H1 (cell line): ENCODE measurements around the gene ALDH1L2. TPM values are rescaled to one million over a fixed set of nuclear protein-coding genes. Genes with fewer than 3 reads are reported as not detected.
A peak's percentile ranks its signal among the peaks of the same experiment; 100 is the strongest.

Source experiments
- CTCF ChIA-PET: fragments of 300-600 bp; sonication (Branson Sonifier 250); formaldehyde crosslinking; loops from one replicate; lab custom pipeline; 2021; ENCODE audit not compliant: partially characterized antibody; lab: Charles Lee
- POLR2A ChIA-PET: fragments of 300-600 bp; sonication (Branson Sonifier 250); formaldehyde crosslinking; loops from one replicate; lab custom pipeline; 2021; ENCODE audit warnings: inconsistent platforms; ENCODE audit not compliant: partially characterized antibody; lab: Charles Lee
- DNase-seq, 2 experiments: peaks; one replicate each; pipeline versions ENCODE4 v3.0.0 to v3.0.0-alpha.2; 2010 to 2022; ENCODE audit warnings: low spot score in 2 of 2, low read depth in 1 of 2, mixed read lengths in 1 of 2
- FAIRE-seq: peaks from 2 replicates; lab custom pipeline; 2011; peaks lifted over from hg19 to GRCh38; lab: Jason Lieb, UNC
- H2AFZ ChIP-seq: 2 replicates; pipeline ENCODE4 v1.8.1; 2012; ENCODE audit warnings: low read length, inconsistent platforms
- H2AK5ac ChIP-seq: 2 replicates; pipeline ENCODE4 v1.6.1; 2013; ENCODE audit warnings: low read depth, low read length
- H2BK120ac ChIP-seq: replicated peaks from 2 replicates; pipeline ENCODE3; 2013; ENCODE audit warnings: low read depth, low read length, inconsistent platforms
- H2BK12ac ChIP-seq: 2 replicates; pipeline ENCODE4 v1.6.1; 2013; ENCODE audit warnings: low read depth, low read length
- H2BK15ac ChIP-seq: 2 replicates; pipeline ENCODE4 v1.6.1; 2013; ENCODE audit warnings: low read length
- H2BK20ac ChIP-seq: 2 replicates; pipeline ENCODE4 v1.6.1; 2013; ENCODE audit warnings: low read length
- H2BK5ac ChIP-seq: 2 replicates; pipeline ENCODE4 v1.6.1; 2013; ENCODE audit warnings: low read depth, low read length
- H3K14ac ChIP-seq: 2 replicates; pipeline ENCODE4 v1.6.1; 2013; ENCODE audit warnings: inconsistent platforms; ENCODE audit not compliant: insufficient read length
- H3K18ac ChIP-seq: 2 replicates; pipeline ENCODE4 v1.6.1; 2013; ENCODE audit warnings: low read length; ENCODE audit errors: extremely low read depth
- H3K23ac ChIP-seq: 2 replicates; pipeline ENCODE4 v1.6.1; 2013; ENCODE audit warnings: inconsistent platforms; ENCODE audit not compliant: insufficient read length
- H3K23me2 ChIP-seq: 2 replicates; pipeline ENCODE4 v1.6.1; 2013; ENCODE audit warnings: low read depth, low read length
- H3K27ac ChIP-seq: 2 replicates; pipeline ENCODE4 v1.6.1; 2011; ENCODE audit warnings: low read depth, low read length, inconsistent platforms
- H3K27me3 ChIP-seq, 4 experiments: replicated peaks in 1 of 4; 1 replicate in 1 of 4; 2 replicates in 3 of 4; pipeline versions ENCODE4 v1.6.1 to v1.8.1; 2011 to 2013; ENCODE audit warnings: low read length in 3 of 4, mild to moderate bottlenecking in 3 of 4, inconsistent platforms in 2 of 4, mixed read lengths in 2 of 4, moderate library complexity in 1 of 4; ENCODE audit not compliant: control insufficient read depth in 3 of 4, insufficient read depth in 3 of 4; ENCODE audit errors: extremely low read depth in 1 of 4
- H3K36me3 ChIP-seq, 4 experiments: 2 replicates each; pipeline versions ENCODE4 v1.6.1 to v1.8.1; 2011 to 2013; ENCODE audit warnings: mild to moderate bottlenecking in 4 of 4, low read length in 3 of 4, moderate library complexity in 2 of 4, control low read depth in 1 of 4, inconsistent platforms in 1 of 4; ENCODE audit not compliant: insufficient read depth in 4 of 4, control insufficient read depth in 2 of 4
- H3K4ac ChIP-seq: replicated peaks from 2 replicates; pipeline ENCODE3; 2013; ENCODE audit warnings: low read length, low read depth, mixed read lengths, inconsistent platforms; ENCODE audit not compliant: insufficient read length
- H3K4me1 ChIP-seq, 4 experiments: replicated peaks in 1 of 4; 1 replicate in 1 of 4; 2 replicates in 3 of 4; pipeline versions ENCODE4 v1.6.1 to v1.8.1; 2011 to 2013; ENCODE audit warnings: low read length in 3 of 4, inconsistent platforms in 2 of 4, mixed read lengths in 1 of 4; ENCODE audit not compliant: insufficient read depth in 4 of 4, control insufficient read depth in 3 of 4
- H3K4me2 ChIP-seq, 2 experiments: 2 replicates each; pipeline versions ENCODE4 v1.6.1 to v1.8.1; 2011 to 2013; ENCODE audit warnings: low read depth in 2 of 2, low read length in 2 of 2, control low read depth in 1 of 2, inconsistent platforms in 1 of 2, mild to moderate bottlenecking in 1 of 2; ENCODE audit not compliant: insufficient read depth in 1 of 2
- H3K4me3 ChIP-seq, 4 experiments: fragments of 200-600, 300-600 bp in 1 of 4; sonication (generic), shearing (Covaris generic), sonication (Bioruptor Twin) in 1 of 4; 2 replicates each; pipeline versions ENCODE4 v1.5.1 to v1.8.1; 2011 to 2016; ENCODE audit warnings: low read length in 4 of 4, low read depth in 3 of 4, control low read depth in 2 of 4, inconsistent platforms in 2 of 4, mild to moderate bottlenecking in 2 of 4, mixed read lengths in 1 of 4, moderate library complexity in 1 of 4; ENCODE audit not compliant: insufficient read depth in 2 of 4; ENCODE audit errors: extremely low read depth in 1 of 4
- H3K56ac ChIP-seq: replicated peaks from 2 replicates; pipeline ENCODE3; 2013; ENCODE audit warnings: low read depth, mild to moderate bottlenecking, mixed read lengths, low read length, inconsistent platforms; ENCODE audit not compliant: insufficient read length
- H3K79me1 ChIP-seq: 2 replicates; pipeline ENCODE4 v1.6.1; 2013; ENCODE audit warnings: low read depth, low read length, control low read depth
- H3K79me2 ChIP-seq, 2 experiments: 2 replicates each; pipeline versions ENCODE4 v1.6.1 to v1.8.1; 2012 to 2013; ENCODE audit warnings: low read length in 2 of 2, mild to moderate bottlenecking in 2 of 2, inconsistent platforms in 1 of 2; ENCODE audit not compliant: insufficient read depth in 2 of 2, control insufficient read depth in 1 of 2
- H3K9ac ChIP-seq, 4 experiments: replicated peaks in 1 of 4; 1 replicate in 1 of 4; 2 replicates in 3 of 4; pipeline versions ENCODE4 v1.6.1 to v1.8.1; 2011 to 2013; ENCODE audit warnings: low read depth in 3 of 4, low read length in 3 of 4, control low read depth in 2 of 4, mild to moderate bottlenecking in 2 of 4, moderate library complexity in 2 of 4, inconsistent platforms in 1 of 4; ENCODE audit errors: extremely low read depth in 1 of 4
- H3K9me3 ChIP-seq, 2 experiments: 2 replicates each; pipeline versions ENCODE4 v1.6.1 to v1.8.1; 2012 to 2013; ENCODE audit warnings: mild to moderate bottlenecking in 2 of 2, moderate library complexity in 2 of 2, control low read depth in 1 of 2, inconsistent platforms in 1 of 2, low read depth in 1 of 2, low read length in 1 of 2, mixed read lengths in 1 of 2; ENCODE audit not compliant: insufficient read depth in 2 of 2
- H4K20me1 ChIP-seq, 2 experiments: replicated peaks in 1 of 2; 2 replicates each; pipeline versions ENCODE3 to v1.8.1; 2011 to 2013; ENCODE audit warnings: inconsistent platforms in 2 of 2, low read length in 2 of 2, mild to moderate bottlenecking in 1 of 2; ENCODE audit not compliant: insufficient read depth in 2 of 2, control insufficient read depth in 1 of 2
- H4K5ac ChIP-seq: 2 replicates; pipeline ENCODE4 v1.6.1; 2013; ENCODE audit warnings: low read length, low read depth, mixed read lengths, inconsistent platforms; ENCODE audit not compliant: insufficient read length
- H4K8ac ChIP-seq: 2 replicates; pipeline ENCODE4 v1.8.0; 2013; ENCODE audit warnings: mild to moderate bottlenecking, moderate library complexity, low read length, inconsistent platforms; ENCODE audit not compliant: insufficient read depth; ENCODE audit errors: extremely low read depth
- H4K91ac ChIP-seq: replicated peaks from 2 replicates; pipeline ENCODE3; 2013; ENCODE audit warnings: low read length, mixed read lengths, inconsistent platforms; ENCODE audit not compliant: insufficient read length
- JUND ChIP-seq: IDR thresholded peaks from 2 replicates; pipeline ENCODE4 v1.6.1; 2011; ENCODE audit warnings: mild to moderate bottlenecking, improper control_type of control experiment, low read length
- SRF ChIP-seq: IDR thresholded peaks from 2 replicates; pipeline ENCODE4 v1.6.1; 2011; ENCODE audit warnings: mild to moderate bottlenecking, low read depth, low read length, moderate library complexity
- WGBS, 2 experiments: shearing (Covaris generic) in 1 of 2; methylation state at CpG; one replicate each; pipeline versions ENCODE4 v1.1.6 to v1.1.7; 2013 to 2015; ENCODE audit warnings: low lambda C conversion rate in 2 of 2, mixed read lengths in 2 of 2, inconsistent platforms in 1 of 2, low coverage in 1 of 2, missing lambda C conversion rate in 1 of 2; ENCODE audit not compliant: insufficient replicate concordance in 2 of 2, insufficient coverage in 1 of 2, insufficient read length in 1 of 2; ENCODE audit errors: extremely low coverage in 1 of 2, missing lambda C conversion rate in 1 of 2; 5-methylcytosine and 5-hydroxymethylcytosine counted together
- polyA plus RNA-seq, 7 experiments: library from polyadenylated mRNA; depleted of rRNA in 3 of 7; stranded (reverse) in 5 of 7; unstranded in 2 of 7; fragments of >200 nt in 5 of 7; fragments of 200-250 nt in 2 of 7; gene quantifications; 1 replicate in 5 of 7; 2 replicates in 1 of 7; 4 replicates in 1 of 7; pipeline versions ENCODE4 v1.2.1 to v1.2.3, GENCODE V29; 2011 to 2013; ENCODE audit warnings: missing spikeins in 2 of 7, mixed read lengths in 2 of 7
- total RNA-seq: library from RNA; stranded (reverse); fragmentation: NEBNext Ultra II Directional; extraction: Animal tissue kit (Norgen Biotek cat#: 25700); gene quantifications from 2 replicates; pipeline ENCODE4 v1.2.1, GENCODE V29; 2021

ALDH1L2 gene
- total and polyA plus RNA-seq, 2 of the 8 experiments (the other 6 are each of a cell fraction or from before 2014, with no cell fraction given), result 3.7 to 7.2 TPM

DNA sequence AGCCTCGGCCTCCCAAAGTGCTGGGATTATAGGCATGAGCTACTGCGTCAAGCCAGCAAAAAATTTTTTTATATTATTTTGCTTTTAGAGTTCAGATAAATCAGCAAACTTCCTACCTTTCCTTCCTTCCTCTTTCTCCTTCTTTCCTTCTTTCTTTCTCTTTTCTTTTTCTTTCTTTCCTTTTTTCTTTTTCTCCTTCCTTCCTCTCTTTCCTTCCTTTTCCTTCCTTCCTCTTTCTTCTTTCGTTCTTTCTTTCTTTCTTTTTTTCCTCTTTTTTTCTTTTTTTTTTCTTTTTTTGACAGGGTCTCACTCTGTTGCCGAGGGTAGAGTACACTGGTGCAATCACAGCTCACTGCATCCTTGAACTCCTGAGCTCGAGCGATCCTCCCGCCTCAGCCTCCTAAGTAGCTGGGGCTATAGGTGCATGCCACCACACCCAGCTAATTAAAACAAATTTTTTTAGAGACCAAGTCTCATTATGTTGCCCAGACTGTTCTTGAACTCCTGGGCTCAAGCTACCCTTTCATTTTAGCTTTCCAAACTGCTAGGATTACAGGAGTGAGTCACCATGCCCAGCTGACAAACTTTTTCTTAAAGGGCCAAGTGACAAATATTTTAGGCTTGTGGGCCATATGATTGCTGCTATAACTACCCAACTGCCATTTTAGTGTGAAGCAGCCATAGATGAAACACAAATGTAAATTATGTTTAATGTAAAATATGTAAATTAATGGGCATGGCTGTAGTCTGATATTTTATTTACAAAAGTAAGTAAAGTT is 16.1 kb upstream of the ALDH1L2 start:
- Histone ChIP-seq H2BK20ac (no peak overlapping the region), H2BK5ac (no peak overlapping the region), H3K23me2 (peaks cover 2% of the 10 kb centered on the region; the same call in 1 of the 2 replicates), H3K23ac (no peak overlapping the region), H3K14ac (no peak overlapping the region), H3K4me1 (no peaks in the 10 kb centered on the region), H3K56ac (no peak overlapping the region), H4K20me1 (no peaks in the 10 kb centered on the region), H3K9me3 (peaks cover 2 to 6% of the 10 kb centered on the region in 2 experiments; a peak in 3 of 4 replicates), H2BK12ac (no peak overlapping the region), H3K18ac (no peak overlapping the region), H2AK5ac (no peak overlapping the region), H3K9ac (no peak overlapping the region), H3K4ac (no peak overlapping the region), H4K8ac (no peak overlapping the region), H3K4me3 (no peak overlapping the region), H3K36me3 (no peaks in the 10 kb centered on the region), H2AFZ (no peak overlapping the region), H3K27me3 (no peaks in the 10 kb centered on the region), H2BK120ac (no peak overlapping the region), H3K79me1 (no peaks in the 10 kb centered on the region), H3K4me2 (no peak overlapping the region), H3K79me2 (no peaks in the 10 kb centered on the region), H3K27ac (no peak overlapping the region), H4K91ac (no peak overlapping the region), H4K5ac (no peak overlapping the region), H2BK15ac (no peak overlapping the region)
- POLR2A ChIA-PET, result interaction anchor here (1.5 kb wide), 1 partner anchor 9 kb away, joined by 7 read pairs; no protein-coding TSS in a partner anchor
- no peak for TF ChIP-seq SRF
- TF ChIP-seq JUND, result 0 out of 2 replicates have a peak, but pooled peaks have one; percentile 55
- DNase-seq (no peak), FAIRE-seq (no peak)
- 84% methylated on average over 7 of the region's 7 CpGs; no CpG with 5 or more reads in 1 of the 2 experiments for WGBS, 2 experiments
- CTCF ChIA-PET, result interaction anchor here (0.6 to 1.0 kb wide), 4 partner anchors 32 to 300 kb away, joined by 3 to 5 read pairs (median 4); no protein-coding TSS in a partner anchor
